Activated naive CD8-positive, alpha-beta T cell treated with anti-CD3 and anti-CD28 coated beads for 36 hours (primary cell): ENCODE data around the gene SMARCD3. TPM values are rescaled to one million over a fixed set of nuclear protein-coding genes. Genes with fewer than 3 reads are reported as not detected.

ENCODE experiments used
- total RNA-seq, 2 experiments: library from RNA; stranded (reverse); gene quantifications; one replicate each; pipeline ENCODE4 v1.2.3, GENCODE V29; 2021

The SMARCD3 gene
- total RNA-seq, 2 experiments from 2014 or later: 4.1 to 4.3 TPM

Other genes with a start within 250 kb of the SMARCD3 start
- gene ATG9B, start 224.2 kb downstream of the SMARCD3 start, total RNA-seq: 10 to 100 TPM; 12.3 TPM
- 10 to 100 TPM; 34.3 to 37.6 TPM for gene ABCB8, start 220.2 kb downstream of the SMARCD3 start, total RNA-seq
- gene ASIC3, start 200.2 kb downstream of the SMARCD3 start, total RNA-seq: 1 to 10 TPM; 2.7 to 3.2 TPM
- gene CDK5, start 190.8 kb downstream of the SMARCD3 start, total RNA-seq: 10 to 100 TPM; 13.3 to 16.0 TPM
- 10 to 100 TPM; 66.5 to 69.1 TPM for gene SLC4A2, start 189.1 kb downstream of the SMARCD3 start, total RNA-seq
- gene FASTK, start 167.9 kb downstream of the SMARCD3 start, total RNA-seq: 10 to 100 TPM; 65.9 to 68.7 TPM
- 10 to 100 TPM; 59.2 to 59.3 TPM for gene TMUB1, start 165.2 kb downstream of the SMARCD3 start, total RNA-seq
- 10 to 100 TPM; 24.8 to 25.3 TPM for gene AGAP3, start 162.2 kb downstream of the SMARCD3 start, total RNA-seq
- gene GBX1, start 81.0 kb downstream of the SMARCD3 start, total RNA-seq: not detected
- not detected for gene ASB10, start 61.4 kb downstream of the SMARCD3 start, total RNA-seq
- not detected for gene H2BK1, start 38.2 kb downstream of the SMARCD3 start, total RNA-seq
- 10 to 100 TPM; 85.2 to 87.5 TPM for gene ABCF2, start 21.5 kb downstream of the SMARCD3 start, total RNA-seq
- 10 to 100 TPM; 24.5 to 25.1 TPM for gene CHPF2, start 16.2 kb downstream of the SMARCD3 start, total RNA-seq
- 10 to 100 TPM; 51.2 to 51.6 TPM for gene NUB1, start 93.1 kb upstream of the SMARCD3 start, total RNA-seq
- gene WDR86, start 161.3 kb upstream of the SMARCD3 start, total RNA-seq: not detected
- under 1 TPM; 0.12 to 0.74 TPM for gene CRYGN, start 191.4 kb upstream of the SMARCD3 start, total RNA-seq